Natural killer cell (primary cell): Measurements from ENCODE around the gene FANCL. TPM values are rescaled to one million over a fixed set of nuclear protein-coding genes. Genes with fewer than 3 reads are reported as not detected.

Experiments used
- ATAC-seq, 3 donors: fragments of 150-1000 bp in 2 of 3; fragments of 200-7000 bp in 1 of 3; cut with Tn5 transposase; 1 replicate in 1 of 3; 2 replicates in 2 of 3; pipeline ENCODE4 v1.10.0; 2021; ENCODE audit warnings: mild to moderate bottlenecking in 2 of 3, moderate library complexity in 2 of 3
- DNase-seq, 2 donors: peaks; one replicate each; pipeline versions ENCODE4 v3.0.0 to v3.0.0-alpha.2; 2013 to 2021; ENCODE audit warnings: mixed read lengths in 1 of 2
- H3K27ac ChIP-seq: one replicate; pipeline ENCODE4 v1.5.1; 2013; ENCODE audit warnings: mild to moderate bottlenecking, low read length
- H3K27me3 ChIP-seq: one replicate; pipeline ENCODE4 v1.6.1; 2013; ENCODE audit warnings: low read length; ENCODE audit not compliant: control insufficient read depth, insufficient read depth
- H3K36me3 ChIP-seq: one replicate; pipeline ENCODE4 v1.6.1; 2013; ENCODE audit warnings: low read length; ENCODE audit not compliant: control insufficient read depth, insufficient read depth
- H3K4me1 ChIP-seq: one replicate; pipeline ENCODE4 v1.6.1; 2013; ENCODE audit warnings: low read length; ENCODE audit not compliant: control insufficient read depth, insufficient read depth
- H3K4me3 ChIP-seq: one replicate; pipeline ENCODE4 v1.5.1; 2013; ENCODE audit warnings: low read length
- H3K9me3 ChIP-seq: one replicate; pipeline ENCODE4 v1.6.1; 2013; ENCODE audit warnings: low read length; ENCODE audit not compliant: control insufficient read depth, insufficient read depth
- H3K27ac Mint-ChIP-seq, 2 donors: one replicate each; pipeline ENCODE4 v1.8.0; 2022; ENCODE audit warnings: mild to moderate bottlenecking in 2 of 2, mixed read lengths in 2 of 2, moderate library complexity in 1 of 2
- H3K27me3 Mint-ChIP-seq, 2 donors: one replicate each; pipeline ENCODE4 v1.8.0; 2022; ENCODE audit warnings: low read depth in 2 of 2, mixed read lengths in 2 of 2
- H3K36me3 Mint-ChIP-seq: one replicate; pipeline ENCODE4 v1.8.0; 2022; ENCODE audit warnings: mixed read lengths
- H3K4me1 Mint-ChIP-seq, 2 donors: one replicate each; pipeline ENCODE4 v1.8.0; 2022; ENCODE audit warnings: mixed read lengths in 2 of 2
- H3K4me3 Mint-ChIP-seq: one replicate; pipeline ENCODE4 v1.8.0; 2022; ENCODE audit warnings: mild to moderate bottlenecking, moderate library complexity, mixed read lengths
- H3K9me3 Mint-ChIP-seq, 2 donors: one replicate each; pipeline ENCODE4 v1.8.0; 2022; ENCODE audit warnings: mixed read lengths in 2 of 2
- CTCF ChIP-seq: fragments of 200-600 bp; IDR thresholded peaks from one replicate; pipeline ENCODE4 v1.8.0; 2022; ENCODE audit warnings: antibody characterized with exemption
- WGBS: methylation state at CpG from one replicate; pipeline ENCODE4 v1.1.7; 2013; ENCODE audit warnings: missing lambda C conversion rate; ENCODE audit not compliant: insufficient coverage; 5-methylcytosine and 5-hydroxymethylcytosine counted together
- intact Hi-C: fragments of 100-400 bp; cut with micrococcal nuclease; formaldehyde crosslinking; loops from one replicate; pipeline ENCODE4 v1.14.2; 2022
- total RNA-seq, 4 donors: library from RNA; stranded (reverse); fragments of 120-200 nt in 1 of 4; gene quantifications; one replicate each; pipeline versions ENCODE4 v1.2.3 to v1.2.4, GENCODE V29; 2013 to 2022

FANCL gene
- total RNA-seq, 3 donors from 2014 or later (not counting 1 experiment from before 2014, with no cell fraction given), result 6.8 to 13.1 (median 8.0) TPM

GRCh38 chr2:58140508-58141072, 100.5 kb downstream of the FANCL start:
- no peaks in the 10 kb centered on the region for H3K4me1 ChIP-seq
- no peaks in the 10 kb centered on the region for H3K9me3 ChIP-seq
- intact Hi-C loops, result no loop called here
- Mint-ChIP-seq H3K36me3 (no peaks in the 10 kb centered on the region), H3K4me3 (no peak overlapping the region), H3K4me1 (no peaks in the 10 kb centered on the region), H3K27ac (no peak overlapping the region), H3K9me3 (no peaks in the 10 kb centered on the region), H3K27me3 (no peaks in the 10 kb centered on the region)
- no peak overlapping the region for H3K4me3 ChIP-seq
- 100% methylated on average over 3 of the region's 3 CpGs for WGBS
- peaks cover 12% of the 10 kb centered on the region for H3K36me3 ChIP-seq
- H3K27ac ChIP-seq, result no peak overlapping the region
- no peaks in the 10 kb centered on the region for H3K27me3 ChIP-seq
- no peak for TF ChIP-seq CTCF
- DNase-seq, result no peak
- no peak for ATAC-seq

GRCh38 chr2:58138396-58139030, 102.6 kb downstream of the FANCL start:
- no peaks in the 10 kb centered on the region for H3K27me3 ChIP-seq
- no peaks in the 10 kb centered on the region for H3K4me1 Mint-ChIP-seq
- TF ChIP-seq CTCF, result no peak
- H3K4me3 ChIP-seq, result no peak overlapping the region
- no peaks in the 10 kb centered on the region for H3K9me3 ChIP-seq
- intact Hi-C loops, result no loop called here
- DNase-seq (no peak), ATAC-seq (no peak)
- no peaks in the 10 kb centered on the region for H3K36me3 Mint-ChIP-seq
- no peak overlapping the region for H3K27ac Mint-ChIP-seq
- H3K4me3 Mint-ChIP-seq, result no peak overlapping the region
- WGBS, result 100% methylated on average over 3 of the region's 3 CpGs
- H3K4me1 ChIP-seq, result no peaks in the 10 kb centered on the region
- H3K27ac ChIP-seq, result no peak overlapping the region
- peaks cover 11% of the 10 kb centered on the region for H3K36me3 ChIP-seq
- no peaks in the 10 kb centered on the region for H3K27me3 Mint-ChIP-seq
- H3K9me3 Mint-ChIP-seq, result no peaks in the 10 kb centered on the region

GRCh38 chr2:58137856-58138255, 103.3 kb downstream of the FANCL start:
- DNase-seq, result no peak
- no peak overlapping the region for H3K4me3 Mint-ChIP-seq
- H3K9me3 ChIP-seq, result no peaks in the 10 kb centered on the region
- TF ChIP-seq CTCF, result no peak
- ATAC-seq, result no peak
- H3K4me3 ChIP-seq, result no peak overlapping the region
- peak overlapping the region in 1 of 2 donors; percentile 38 for H3K27ac Mint-ChIP-seq
- H3K36me3 ChIP-seq, result peaks cover 10% of the 10 kb centered on the region
- no CpG with 5 or more reads among the region's 1 CpG for WGBS
- no peaks in the 10 kb centered on the region for H3K4me1 ChIP-seq
- no peaks in the 10 kb centered on the region for H3K36me3 Mint-ChIP-seq
- H3K27me3 Mint-ChIP-seq, result no peaks in the 10 kb centered on the region
- no peak overlapping the region for H3K27ac ChIP-seq
- no peaks in the 10 kb centered on the region for H3K27me3 ChIP-seq
- no peaks in the 10 kb centered on the region for H3K4me1 Mint-ChIP-seq
- H3K9me3 Mint-ChIP-seq, result no peaks in the 10 kb centered on the region
- intact Hi-C loops, result no loop called here

GRCh38 chr2:58137221-58137620, 103.9 kb downstream of the FANCL start:
- no peak for DNase-seq
- Mint-ChIP-seq H3K4me1 (no peaks in the 10 kb centered on the region), H3K9me3 (no peaks in the 10 kb centered on the region), H3K27ac (no peak overlapping the region), H3K27me3 (no peaks in the 10 kb centered on the region), H3K36me3 (no peaks in the 10 kb centered on the region), H3K4me3 (no peak overlapping the region)
- no peak for TF ChIP-seq CTCF
- ATAC-seq, result no peak
- Histone ChIP-seq H3K9me3 (no peaks in the 10 kb centered on the region), H3K36me3 (peaks cover 13% of the 10 kb centered on the region), H3K4me1 (no peaks in the 10 kb centered on the region), H3K27ac (no peak overlapping the region), H3K27me3 (no peaks in the 10 kb centered on the region), H3K4me3 (no peak overlapping the region)
- intact Hi-C loops, result no loop called here
